ENCODE data around the gene RIMS3. TPM values are rescaled to one million over a fixed set of nuclear protein-coding genes. Genes with fewer than 3 reads are reported as not detected.

RIMS3 gene
- total RNA-seq, 1 experiment from 2014 or later: 13.7 TPM

DNA sequence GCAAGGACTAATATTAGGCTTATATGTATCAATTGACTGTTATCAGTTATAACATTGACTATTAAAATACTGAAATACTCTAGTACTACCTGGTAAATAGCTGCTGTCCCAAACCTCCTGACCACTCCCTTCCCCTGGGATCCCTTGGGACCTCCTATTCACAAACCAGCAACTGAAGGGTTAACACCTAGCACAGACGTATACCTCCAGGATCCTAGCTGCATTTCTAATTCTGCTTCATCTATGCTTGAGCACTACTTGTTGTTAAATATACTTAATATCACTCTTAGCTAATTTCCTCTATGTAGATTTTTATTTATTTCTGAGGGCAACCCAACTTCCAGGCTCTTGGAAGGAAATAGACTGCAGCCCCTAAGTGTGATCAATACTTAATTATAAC is 24.3 kb upstream of the RIMS3 start:
- WGBS (ENCODE audit: extremely low coverage, insufficient read length, low lambda C conversion rate): no CpG with 5 or more reads among the region's 1 CpG
- no peak overlapping the region for H3K27ac Mint-ChIP-seq

More for the DNA sequence above, 24.3 kb upstream of the RIMS3 start:
- H3K9me3 Mint-ChIP-seq: no peaks in the 10 kb centered on the region; a peak in 2 of 5 replicates
- no peaks in the 10 kb centered on the region for H3K27me3 ChIP-seq (ENCODE audit: insufficient read depth, low read length)
- peaks cover 17 to 37% (median 25%) of the 10 kb centered on the region in 3 experiments for H3K36me3 Mint-ChIP-seq (ENCODE audit: insufficient read depth in 1 of 3, low read depth in 3 of 3)
- peaks cover 32% of the 10 kb centered on the region; the same call in 1 of the 2 replicates for H3K79me2 ChIP-seq (ENCODE audit: insufficient read depth, low read length)
- no peaks in the 10 kb centered on the region for H3K79me1 ChIP-seq (ENCODE audit: insufficient read depth, low read depth, low read length, poor library complexity, severe bottlenecking)
- H4K20me1 ChIP-seq (ENCODE audit: control insufficient read depth, insufficient read depth, insufficient read length): no peaks in the 10 kb centered on the region
- H3K4me3 Mint-ChIP-seq: peak overlapping the region in 1 of 2 experiments; percentile 20; a peak in 1 of 5 replicates
- DNase-seq: no peak
- no peak overlapping the region for H3K4me2 ChIP-seq (ENCODE audit: insufficient read depth, insufficient read length, low read length)
- no peak overlapping the region for H3K14ac ChIP-seq (ENCODE audit: insufficient read depth, low read length)
- H3K9me3 ChIP-seq (ENCODE audit: control insufficient read depth, low read depth, low read length): no peaks in the 10 kb centered on the region
- TF ChIP-seq, protein P1, sequence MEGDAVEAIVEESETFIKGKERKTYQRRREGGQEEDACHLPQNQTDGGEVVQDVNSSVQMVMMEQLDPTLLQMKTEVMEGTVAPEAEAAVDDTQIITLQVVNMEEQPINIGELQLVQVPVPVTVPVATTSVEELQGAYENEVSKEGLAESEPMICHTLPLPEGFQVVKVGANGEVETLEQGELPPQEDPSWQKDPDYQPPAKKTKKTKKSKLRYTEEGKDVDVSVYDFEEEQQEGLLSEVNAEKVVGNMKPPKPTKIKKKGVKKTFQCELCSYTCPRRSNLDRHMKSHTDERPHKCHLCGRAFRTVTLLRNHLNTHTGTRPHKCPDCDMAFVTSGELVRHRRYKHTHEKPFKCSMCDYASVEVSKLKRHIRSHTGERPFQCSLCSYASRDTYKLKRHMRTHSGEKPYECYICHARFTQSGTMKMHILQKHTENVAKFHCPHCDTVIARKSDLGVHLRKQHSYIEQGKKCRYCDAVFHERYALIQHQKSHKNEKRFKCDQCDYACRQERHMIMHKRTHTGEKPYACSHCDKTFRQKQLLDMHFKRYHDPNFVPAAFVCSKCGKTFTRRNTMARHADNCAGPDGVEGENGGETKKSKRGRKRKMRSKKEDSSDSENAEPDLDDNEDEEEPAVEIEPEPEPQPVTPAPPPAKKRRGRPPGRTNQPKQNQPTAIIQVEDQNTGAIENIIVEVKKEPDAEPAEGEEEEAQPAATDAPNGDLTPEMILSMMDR (conservative IDR thresholded peaks at IDR 0.05): no peak
- no peak overlapping the region for H3K23ac ChIP-seq (ENCODE audit: insufficient read length, low read depth, low read length)
- no peak overlapping the region for H3K9ac ChIP-seq (ENCODE audit: extremely low read depth, insufficient read length, low read length)
- H3K18ac ChIP-seq (ENCODE audit: insufficient read length, low read depth, low read length): no peak overlapping the region
- H2AFZ ChIP-seq (ENCODE audit: low read length): no peak overlapping the region
- H2BK15ac ChIP-seq (ENCODE audit: low read depth, low read length): no peak overlapping the region
- no peak overlapping the region for H2BK12ac ChIP-seq (ENCODE audit: insufficient read length, low read depth, low read length)
- H2BK20ac ChIP-seq (ENCODE audit: low read depth, low read length, poor library complexity, severe bottlenecking): no peak overlapping the region
- peaks cover 2% of the 10 kb centered on the region; the same call in 1 of the 2 replicates for H3K4me1 ChIP-seq (ENCODE audit: insufficient read depth, low read length)
- no peak overlapping the region for H4K8ac ChIP-seq (replicated peaks; ENCODE audit: insufficient read length, low read depth, low read length)
- peaks cover 5% of the 10 kb centered on the region for H3K23me2 ChIP-seq (ENCODE audit: insufficient read length, low read depth, low read length, poor library complexity, severe bottlenecking)
- no peak overlapping the region for H4K5ac ChIP-seq (ENCODE audit: insufficient read length, low read depth, low read length)
- H3K27ac ChIP-seq (ENCODE audit: insufficient read length, low read depth, low read length): no peak overlapping the region
- H2BK5ac ChIP-seq (ENCODE audit: insufficient read length, low read length): no peak overlapping the region
- H2BK120ac ChIP-seq (ENCODE audit: low read depth, low read length, poor library complexity, severe bottlenecking): no peak overlapping the region
- no peak overlapping the region for H3T11ph ChIP-seq (ENCODE audit: low read length)
- H3K56ac ChIP-seq (ENCODE audit: insufficient read length, low read depth, low read length): no peak overlapping the region
- peaks cover 31 to 34% of the 10 kb centered on the region in 2 experiments for H3K4me1 Mint-ChIP-seq
- no peak overlapping the region for H2AK5ac ChIP-seq (ENCODE audit: insufficient read length, low read length)
- no peaks in the 10 kb centered on the region for H3K27me3 Mint-ChIP-seq (ENCODE audit: low read depth)
- no peak overlapping the region for H3K4ac ChIP-seq (ENCODE audit: low read depth, low read length)
- H4K91ac ChIP-seq (ENCODE audit: insufficient read length, low read depth, low read length): no peak overlapping the region
